Measurements from ENCODE around the gene GDI2. TPM values are rescaled to one million over a fixed set of nuclear protein-coding genes. Genes with fewer than 3 reads are reported as not detected.

Gene GDI2
- total and polyA plus RNA-seq, 2 of the 13 experiments (the other 11 are each of a cell fraction or from before 2014, with no cell fraction given): 153 to 477 TPM

- TF ChIP-seq THAP9 (CRISPR knock-in tag; IDR thresholded peaks at IDR 0.05; ENCODE audit: borderline replicate concordance) (peak; percentile 62; the same call in 1 of the 2 replicates), SOX5 (CRISPR knock-in tag; IDR thresholded peaks at IDR 0.05; ENCODE audit: borderline replicate concordance) (no peak), ZNF749 (CRISPR knock-in tag; IDR thresholded peaks at IDR 0.05; ENCODE audit: borderline replicate concordance) (peak; percentile 59; the same call in 1 of the 2 replicates), ZNF574 (CRISPR knock-in tag; IDR thresholded peaks at IDR 0.05) (peak; percentile 55), MED1 (CRISPR knock-in tag; IDR thresholded peaks at IDR 0.05) (peak; percentile 60), ZNF839 (CRISPR knock-in tag; IDR thresholded peaks at IDR 0.05; ENCODE audit: borderline replicate concordance) (0 out of 2 replicates have a peak, but pooled peaks have one; percentile 41), ARID3A (IDR thresholded peaks at IDR 0.05; ENCODE audit: low read depth, low read length) (peak; percentile 75; the same call in 1 of the 2 replicates), ATF5 (CRISPR knock-in tag; IDR thresholded peaks at IDR 0.05; ENCODE audit: low read depth) (no peak), ZNF274 (CRISPR knock-in tag; IDR thresholded peaks at IDR 0.05) (peak; percentile 87), ZNF235 (CRISPR knock-in tag; IDR thresholded peaks at IDR 0.05; ENCODE audit: borderline replicate concordance) (no peak), ZNF317 (CRISPR knock-in tag; IDR thresholded peaks at IDR 0.05) (no peak), ZNF670 (CRISPR knock-in tag; IDR thresholded peaks at IDR 0.05; ENCODE audit: borderline replicate concordance) (no peak), MLX (CRISPR knock-in tag; IDR thresholded peaks at IDR 0.05) (peak; percentile 59; the same call in 1 of the 2 replicates), HMG20A (CRISPR knock-in tag; IDR thresholded peaks at IDR 0.05; ENCODE audit: borderline replicate concordance) (peak; percentile 62; the same call in 1 of the 2 replicates), SSRP1 (CRISPR knock-in tag; IDR thresholded peaks at IDR 0.05) (no peak), RAD21 (CRISPR knock-in tag; IDR thresholded peaks at IDR 0.05) (0 out of 2 replicates have a peak, but pooled peaks have one; percentile 23), ZNF34 (CRISPR knock-in tag; IDR thresholded peaks at IDR 0.05; ENCODE audit: borderline replicate concordance) (0 out of 2 replicates have a peak, but pooled peaks have one; percentile 67), ZNF431 (CRISPR knock-in tag; IDR thresholded peaks at IDR 0.05; ENCODE audit: borderline replicate concordance, low read depth) (peak; percentile 78; the same call in 1 of the 2 replicates), PHF20 (CRISPR knock-in tag; IDR thresholded peaks at IDR 0.05) (peak; percentile 44; the same call in 1 of the 2 replicates)
Observed at GRCh38 chr10:5840314-5841307, 27.4 kb upstream of the GDI2 start (continued).
